PC-3 (cell line): ENCODE results near the gene CLDN18. TPM values are rescaled to one million over a fixed set of nuclear protein-coding genes. Genes with fewer than 3 reads are reported as not detected.

Source experiments
- ATAC-seq: fragments of 200-7000 bp; cut with Tn5 transposase; 2 replicates; pipeline ENCODE4 v1.9.1; 2020; ENCODE audit warnings: mild to moderate bottlenecking, moderate library complexity
- BruUV-seq: library from RNA; stranded (reverse); fragments of 400-500 nt; replicated peaks from 2 replicates; lab custom pipeline; 2021; lab: Mats Ljungman, UMichigan
- CTCF ChIA-PET: fragments of 300-600 bp; sonication (Branson Sonifier 250); formaldehyde crosslinking; loops from one replicate; lab custom pipeline; 2022; ENCODE audit warnings: antibody characterized with exemption; lab: Charles Lee
- POLR2A ChIA-PET: fragments of 300-600 bp; sonication (Branson Sonifier 250); formaldehyde crosslinking; loops from one replicate; lab custom pipeline; 2022; ENCODE audit warnings: antibody characterized with exemption; ENCODE audit not compliant: unreplicated experiment; lab: Charles Lee
- DNase-seq: peaks from one replicate; pipeline ENCODE4 v3.0.0-alpha.2; 2015
- H2AFZ ChIP-seq: fragments of 300-600 bp; sonication (generic); 2 replicates; pipeline ENCODE4 v1.6.0; 2016; ENCODE audit warnings: antibody characterized with exemption, low read length
- H3F3A ChIP-seq: fragments of 300-600 bp; sonication (generic); one replicate; pipeline ENCODE4 v1.6.0; 2017; ENCODE audit warnings: antibody characterized with exemption, low read length, control low read depth, mild to moderate bottlenecking; ENCODE audit not compliant: unreplicated experiment
- H3K27ac ChIP-seq: fragments of 300-600 bp; sonication (generic); 2 replicates; pipeline ENCODE4 v1.5.1; 2016; ENCODE audit warnings: mild to moderate bottlenecking, low read length
- H3K27me3 ChIP-seq: fragments of 300-600 bp; sonication (generic); 2 replicates; pipeline ENCODE4 v1.6.1; 2016; ENCODE audit warnings: low read length, mixed read lengths
- H3K36me3 ChIP-seq: fragments of 300-600 bp; sonication (generic); 2 replicates; pipeline ENCODE4 v1.6.1; 2016; ENCODE audit warnings: low read depth, mixed run types, low read length, mixed read lengths
- H3K4me1 ChIP-seq: fragments of 300-600 bp; sonication (generic); 2 replicates; pipeline ENCODE4 v1.5.1; 2016; ENCODE audit warnings: low read length; ENCODE audit not compliant: insufficient read depth
- H3K4me2 ChIP-seq: fragments of 300-600 bp; sonication (generic); 2 replicates; pipeline ENCODE4 v1.6.0; 2016; ENCODE audit warnings: low read length
- H3K4me3 ChIP-seq: fragments of 300-600 bp; sonication (generic); 2 replicates; pipeline ENCODE4 v1.5.1; 2016; ENCODE audit warnings: mild to moderate bottlenecking, low read length, mixed read lengths
- H3K79me2 ChIP-seq: fragments of 300-600 bp; sonication (generic); 2 replicates; pipeline ENCODE4 v1.6.1; 2017; ENCODE audit warnings: low read length, mixed read lengths
- H3K9ac ChIP-seq: fragments of 300-600 bp; sonication (generic); 2 replicates; pipeline ENCODE4 v1.6.0; 2016; ENCODE audit warnings: mild to moderate bottlenecking, low read length
- H3K9me2 ChIP-seq: fragments of 300-600 bp; sonication (generic); replicated peaks from 2 replicates; pipeline ENCODE4 v1.6.1; 2016; ENCODE audit warnings: mixed run types, low read length, mixed read lengths
- H3K9me3 ChIP-seq: fragments of 300-600 bp; sonication (generic); 2 replicates; pipeline ENCODE4 v1.6.1; 2016; ENCODE audit warnings: low read length, mixed read lengths
- H4K20me1 ChIP-seq: fragments of 300-600 bp; sonication (generic); 2 replicates; pipeline ENCODE4 v1.6.1; 2016; ENCODE audit warnings: low read length, mixed read lengths
- EZH2 ChIP-seq: fragments of 300-600 bp; sonication (generic); IDR thresholded peaks from one replicate; pipeline ENCODE4 v1.6.1; 2017; ENCODE audit warnings: antibody characterized with exemption, mild to moderate bottlenecking, low read length; ENCODE audit not compliant: unreplicated experiment
- EZH2phosphoT487 ChIP-seq: fragments of 300-600 bp; sonication (generic); IDR thresholded peaks from 2 replicates; pipeline ENCODE4 v1.6.1; 2018; ENCODE audit warnings: mild to moderate bottlenecking, antibody characterized with exemption, low read length, borderline replicate concordance
- intact Hi-C: fragments of 100-400 bp; cut with micrococcal nuclease; formaldehyde crosslinking; loops from 2 replicates; pipeline ENCODE4 v1.9.0; 2023
- total RNA-seq: library from RNA; depleted of rRNA; stranded (reverse); fragments of >200 nt; gene quantifications from 2 replicates; pipeline ENCODE4 v1.2.3, GENCODE V29; 2014
- TF ChIP-seq, protein P1 (sequence below): fragments of 300-600 bp; sonication (generic); conservative IDR thresholded peaks from 2 replicates; pipeline ENCODE4 v1.5.1; 2017; ENCODE audit warnings: antibody characterized with exemption, low read depth, mild to moderate bottlenecking, low read length

CLDN18 gene
- total RNA-seq, 1 experiment from 2014 or later: not detected

DNA sequence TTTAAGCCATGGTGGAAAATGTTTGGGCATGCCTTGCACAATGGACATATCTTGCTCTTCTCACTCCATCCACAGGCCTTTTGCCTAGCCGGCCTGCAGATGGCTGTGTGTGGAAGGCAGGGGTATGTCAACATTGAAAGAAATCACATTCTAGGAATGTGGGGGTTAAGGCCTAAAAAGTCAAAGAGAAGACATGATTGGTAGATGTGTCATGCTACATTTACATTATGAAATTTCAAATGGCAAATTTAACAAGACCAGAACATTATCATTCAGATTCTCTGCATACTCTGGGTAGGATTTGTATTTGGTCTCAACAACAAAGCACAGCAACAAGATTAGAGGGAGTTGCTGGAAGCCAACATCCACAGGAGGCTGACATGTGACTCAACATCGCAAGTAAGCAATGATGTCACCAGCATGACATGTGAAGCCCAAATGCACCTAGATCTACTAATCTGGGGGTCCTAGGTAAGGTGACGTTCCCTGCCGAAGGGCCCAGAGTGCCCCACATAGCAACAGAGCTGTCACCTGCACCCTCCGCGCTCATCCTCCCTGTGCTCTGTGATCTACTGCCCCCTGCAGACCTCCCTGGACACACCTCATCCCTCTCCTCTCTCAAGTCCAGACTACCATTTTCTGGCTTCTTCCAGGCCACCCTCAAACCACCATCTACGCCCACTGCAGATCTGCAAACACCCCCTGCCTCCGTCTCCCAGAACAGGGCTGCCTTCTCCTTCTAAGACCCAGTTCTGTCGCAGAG, 39.4 kb downstream of the CLDN18 start:
- ChIA-PET POLR2A (no interaction called here), CTCF (no interaction called here)
- Histone ChIP-seq H3K27me3 (no peaks in the 10 kb centered on the region), H3K9ac (no peak overlapping the region), H3K9me2 (no peaks in the 10 kb centered on the region), H3K79me2 (no peaks in the 10 kb centered on the region), H3K4me1 (no peaks in the 10 kb centered on the region), H3K27ac (no peak overlapping the region), H3K4me2 (no peak overlapping the region), H4K20me1 (no peaks in the 10 kb centered on the region), H2AFZ (no peak overlapping the region), H3K4me3 (no peak overlapping the region), H3K9me3 (no peaks in the 10 kb centered on the region), H3F3A (no peaks in the 10 kb centered on the region), H3K36me3 (no peaks in the 10 kb centered on the region)
- BruUV-seq: no TSS peak
- no peak for DNase-seq
- intact Hi-C loops: no loop called here
- ATAC-seq: no peak
- TF ChIP-seq EZH2phosphoT487 (no peak), EZH2 (no peak)
- TF ChIP-seq, protein P1, sequence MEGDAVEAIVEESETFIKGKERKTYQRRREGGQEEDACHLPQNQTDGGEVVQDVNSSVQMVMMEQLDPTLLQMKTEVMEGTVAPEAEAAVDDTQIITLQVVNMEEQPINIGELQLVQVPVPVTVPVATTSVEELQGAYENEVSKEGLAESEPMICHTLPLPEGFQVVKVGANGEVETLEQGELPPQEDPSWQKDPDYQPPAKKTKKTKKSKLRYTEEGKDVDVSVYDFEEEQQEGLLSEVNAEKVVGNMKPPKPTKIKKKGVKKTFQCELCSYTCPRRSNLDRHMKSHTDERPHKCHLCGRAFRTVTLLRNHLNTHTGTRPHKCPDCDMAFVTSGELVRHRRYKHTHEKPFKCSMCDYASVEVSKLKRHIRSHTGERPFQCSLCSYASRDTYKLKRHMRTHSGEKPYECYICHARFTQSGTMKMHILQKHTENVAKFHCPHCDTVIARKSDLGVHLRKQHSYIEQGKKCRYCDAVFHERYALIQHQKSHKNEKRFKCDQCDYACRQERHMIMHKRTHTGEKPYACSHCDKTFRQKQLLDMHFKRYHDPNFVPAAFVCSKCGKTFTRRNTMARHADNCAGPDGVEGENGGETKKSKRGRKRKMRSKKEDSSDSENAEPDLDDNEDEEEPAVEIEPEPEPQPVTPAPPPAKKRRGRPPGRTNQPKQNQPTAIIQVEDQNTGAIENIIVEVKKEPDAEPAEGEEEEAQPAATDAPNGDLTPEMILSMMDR: no peak; the same call in 1 of the 2 replicates

DNA sequence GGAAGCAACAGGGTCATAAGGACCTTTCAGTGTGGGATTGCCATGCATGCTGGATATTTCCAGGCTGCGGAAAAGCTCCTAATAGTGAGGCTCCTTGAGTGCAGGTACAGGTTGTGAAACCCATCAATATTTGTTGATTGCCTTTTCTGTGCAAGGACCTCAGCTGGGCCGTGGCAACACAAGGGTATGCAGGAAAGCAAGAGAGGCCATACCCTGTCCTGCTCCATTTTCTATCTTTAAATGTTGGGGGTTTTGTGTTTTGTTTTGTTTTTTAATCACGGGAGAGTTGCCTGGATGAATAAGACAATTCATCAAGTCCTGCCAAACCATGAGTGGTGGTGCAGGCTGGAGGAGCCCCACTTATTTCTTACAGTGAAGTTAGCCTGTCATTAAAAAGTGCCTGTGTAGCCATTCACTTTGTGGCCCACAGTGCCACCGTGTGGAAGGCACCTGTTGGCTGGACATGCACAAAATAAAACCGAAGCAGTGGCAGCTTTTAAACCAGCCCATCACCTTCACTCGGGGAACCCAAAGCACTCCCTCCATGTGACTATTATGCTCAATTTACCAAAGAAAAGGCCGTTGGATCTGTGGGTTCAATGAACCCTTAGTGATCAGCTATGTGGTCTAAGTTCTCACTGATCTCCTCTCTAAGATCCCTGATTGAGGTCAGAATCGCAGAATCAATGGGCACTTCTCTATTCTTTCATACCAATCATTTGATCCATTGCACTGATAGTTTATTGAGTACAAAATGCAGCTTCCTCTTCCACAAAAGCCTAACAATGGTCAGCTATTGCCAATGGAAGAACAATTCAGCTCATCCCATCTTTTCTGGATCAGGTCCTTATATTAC, 42.2 kb downstream of the CLDN18 start:
- intact Hi-C loops: loop anchor here (1.0 to 5.0 kb wide), 3 partner anchors 81 to 945 kb away; no protein-coding TSS in a partner anchor
- Histone ChIP-seq H3F3A (no peaks in the 10 kb centered on the region), H3K36me3 (no peaks in the 10 kb centered on the region), H3K9ac (no peak overlapping the region), H3K79me2 (no peaks in the 10 kb centered on the region), H3K27ac (no peak overlapping the region), H3K4me2 (no peak overlapping the region), H3K4me1 (no peaks in the 10 kb centered on the region), H4K20me1 (no peaks in the 10 kb centered on the region), H3K4me3 (no peak overlapping the region), H3K9me3 (no peaks in the 10 kb centered on the region), H2AFZ (no peak overlapping the region), H3K9me2 (no peaks in the 10 kb centered on the region), H3K27me3 (no peaks in the 10 kb centered on the region)
- ChIA-PET POLR2A (no interaction called here), CTCF (interaction anchor here (0.6 kb wide), 1 partner anchor 12 kb away, joined by 4 read pairs; no protein-coding TSS in a partner anchor)
- no TSS peak for BruUV-seq
- ATAC-seq (peak; percentile 81), DNase-seq (peak; percentile 60)
- TF ChIP-seq EZH2: no peak
- TF ChIP-seq, protein P1: peak; percentile 79
- no peak for TF ChIP-seq EZH2phosphoT487
